ENCODE measurements around the gene MOB3B.

The MOB3B gene

DNA sequence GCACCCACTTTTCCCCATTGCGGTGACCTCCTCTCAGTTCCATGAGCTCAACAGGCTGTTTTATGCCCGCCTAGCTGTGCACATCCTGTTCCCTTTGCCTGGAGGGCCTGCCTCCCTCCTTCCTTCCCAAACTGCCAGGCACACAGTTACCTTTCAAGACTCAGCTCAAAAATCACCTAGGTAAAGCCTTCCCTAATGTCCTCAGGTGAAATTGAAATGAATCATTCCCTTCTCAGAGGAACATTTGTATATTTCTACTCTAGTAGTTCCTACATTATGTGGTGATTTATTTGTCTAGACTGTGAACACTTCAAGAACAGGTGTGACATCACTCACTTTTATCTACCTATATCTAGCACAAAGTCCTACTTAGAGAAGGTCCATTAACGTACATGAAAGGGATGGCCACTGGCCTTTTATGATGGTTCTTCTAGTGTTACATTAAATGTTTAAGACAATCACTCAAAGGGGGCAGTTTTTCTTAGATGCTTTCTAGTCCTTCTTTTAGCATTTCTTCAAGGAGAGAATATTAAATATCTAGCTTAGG, 129.2 kb downstream of the MOB3B start:
- Histone ChIP-seq H3K9me3 (ENCODE audit: severe bottlenecking) (no peaks in the 10 kb centered on the region), H3K27ac (no peak overlapping the region), H3K27me3 (ENCODE audit: insufficient read depth, low read depth, severe bottlenecking) (no peaks in the 10 kb centered on the region), H3K4me3 (ENCODE audit: low read depth, low read length) (no peak overlapping the region), H3K36me3 (no peaks in the 10 kb centered on the region)
- no peak for DNase-seq
- TF ChIP-seq, protein P1, sequence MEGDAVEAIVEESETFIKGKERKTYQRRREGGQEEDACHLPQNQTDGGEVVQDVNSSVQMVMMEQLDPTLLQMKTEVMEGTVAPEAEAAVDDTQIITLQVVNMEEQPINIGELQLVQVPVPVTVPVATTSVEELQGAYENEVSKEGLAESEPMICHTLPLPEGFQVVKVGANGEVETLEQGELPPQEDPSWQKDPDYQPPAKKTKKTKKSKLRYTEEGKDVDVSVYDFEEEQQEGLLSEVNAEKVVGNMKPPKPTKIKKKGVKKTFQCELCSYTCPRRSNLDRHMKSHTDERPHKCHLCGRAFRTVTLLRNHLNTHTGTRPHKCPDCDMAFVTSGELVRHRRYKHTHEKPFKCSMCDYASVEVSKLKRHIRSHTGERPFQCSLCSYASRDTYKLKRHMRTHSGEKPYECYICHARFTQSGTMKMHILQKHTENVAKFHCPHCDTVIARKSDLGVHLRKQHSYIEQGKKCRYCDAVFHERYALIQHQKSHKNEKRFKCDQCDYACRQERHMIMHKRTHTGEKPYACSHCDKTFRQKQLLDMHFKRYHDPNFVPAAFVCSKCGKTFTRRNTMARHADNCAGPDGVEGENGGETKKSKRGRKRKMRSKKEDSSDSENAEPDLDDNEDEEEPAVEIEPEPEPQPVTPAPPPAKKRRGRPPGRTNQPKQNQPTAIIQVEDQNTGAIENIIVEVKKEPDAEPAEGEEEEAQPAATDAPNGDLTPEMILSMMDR (IDR thresholded peaks at IDR 0.05; ENCODE audit: low read depth, low read length): no peak

DNA sequence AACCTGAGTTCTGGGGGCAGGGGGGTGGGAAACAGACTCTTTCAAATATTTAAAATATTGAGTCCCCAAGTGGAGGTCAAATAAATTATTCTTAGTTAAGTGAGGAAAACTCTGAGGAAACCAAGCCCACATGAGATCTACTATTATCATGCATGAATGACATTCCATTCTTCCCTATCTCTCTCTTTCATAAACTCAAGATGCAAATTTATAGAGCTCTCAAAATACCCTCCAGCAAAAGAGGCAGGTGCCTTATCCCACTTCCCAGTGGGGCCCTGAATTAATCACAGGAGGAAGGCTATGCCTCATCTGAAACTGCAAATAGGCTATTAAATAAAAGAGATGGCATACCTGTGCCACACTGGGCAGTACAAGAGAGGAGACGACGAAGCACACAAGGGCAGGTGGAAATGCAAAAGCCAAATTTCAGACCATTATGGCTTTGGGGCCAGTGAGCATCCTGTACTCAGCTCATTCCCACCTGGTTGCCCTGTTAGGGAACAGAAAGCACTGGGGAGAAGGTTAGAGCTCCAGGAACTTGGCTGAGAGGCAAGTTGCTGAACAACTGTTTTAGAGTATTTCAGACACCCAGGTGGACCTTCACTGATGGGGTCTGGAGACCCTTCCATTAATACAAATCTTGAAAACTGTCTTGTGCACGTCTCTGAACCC, 130.5 kb downstream of the MOB3B start:
- H3K27me3 ChIP-seq (ENCODE audit: insufficient read depth, low read depth, severe bottlenecking): no peaks in the 10 kb centered on the region
- no peaks in the 10 kb centered on the region for H3K9me3 ChIP-seq (ENCODE audit: severe bottlenecking)
- no peak overlapping the region for H3K4me3 ChIP-seq (ENCODE audit: low read depth, low read length)
- DNase-seq: no peak
- H3K27ac ChIP-seq: no peak overlapping the region
- no peaks in the 10 kb centered on the region for H3K36me3 ChIP-seq
- TF ChIP-seq, protein P1 (IDR thresholded peaks at IDR 0.05; ENCODE audit: low read depth, low read length): no peak

DNA sequence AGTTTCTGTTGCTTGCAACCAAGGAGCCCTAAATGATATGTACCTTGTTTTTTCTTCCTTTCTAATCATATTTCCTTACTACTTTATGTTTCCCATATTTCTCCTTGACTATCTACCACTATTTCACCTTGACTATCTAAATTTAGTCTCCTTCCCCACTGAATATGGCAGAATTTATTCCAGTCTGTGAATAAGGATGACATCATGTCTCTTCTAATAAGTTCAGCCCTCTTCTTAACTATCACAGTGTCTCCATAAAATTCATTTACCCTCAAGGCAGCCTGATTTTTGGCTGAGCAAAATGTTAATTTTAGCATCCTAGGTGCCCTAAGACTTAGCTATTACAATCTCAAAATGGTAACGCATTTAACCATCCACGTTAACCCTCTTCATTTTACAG, 133.1 kb downstream of the MOB3B start:
- Histone ChIP-seq H3K27me3 (ENCODE audit: insufficient read depth, low read depth, severe bottlenecking) (no peaks in the 10 kb centered on the region), H3K4me3 (ENCODE audit: low read depth, low read length) (no peak overlapping the region), H3K36me3 (no peaks in the 10 kb centered on the region), H3K27ac (no peak overlapping the region), H3K9me3 (ENCODE audit: severe bottlenecking) (no peaks in the 10 kb centered on the region)
- TF ChIP-seq, protein P1 (IDR thresholded peaks at IDR 0.05; ENCODE audit: low read depth, low read length): no peak
- DNase-seq: no peak

DNA sequence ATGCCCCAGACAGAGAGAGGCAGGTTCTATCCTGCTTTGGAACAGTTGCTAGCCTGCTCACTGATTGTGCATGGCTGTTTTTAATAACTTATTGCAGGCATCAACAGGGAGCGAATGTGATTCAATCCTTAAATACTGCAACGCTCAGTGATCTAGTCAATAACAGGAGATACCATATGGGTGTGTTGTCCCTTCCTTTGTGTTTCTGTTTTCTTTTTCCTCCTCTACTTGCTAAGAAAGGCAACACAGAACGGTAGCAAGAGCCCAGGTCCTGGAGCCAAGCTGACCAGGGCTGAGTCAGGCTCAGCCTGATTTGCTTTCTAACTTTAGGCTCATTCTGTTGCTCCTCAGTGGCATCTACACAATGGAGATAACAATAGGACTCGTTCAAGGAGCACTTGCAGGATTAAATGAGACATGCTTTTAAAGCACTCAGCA, 134.1 kb downstream of the MOB3B start:
- no peaks in the 10 kb centered on the region for H3K36me3 ChIP-seq
- no peak overlapping the region for H3K4me3 ChIP-seq (ENCODE audit: low read depth, low read length)
- no peak overlapping the region for H3K27ac ChIP-seq
- no peaks in the 10 kb centered on the region for H3K9me3 ChIP-seq (ENCODE audit: severe bottlenecking)
- TF ChIP-seq, protein P1 (IDR thresholded peaks at IDR 0.05; ENCODE audit: low read depth, low read length): no peak
- H3K27me3 ChIP-seq (ENCODE audit: insufficient read depth, low read depth, severe bottlenecking): no peaks in the 10 kb centered on the region
- no peak for DNase-seq

DNA sequence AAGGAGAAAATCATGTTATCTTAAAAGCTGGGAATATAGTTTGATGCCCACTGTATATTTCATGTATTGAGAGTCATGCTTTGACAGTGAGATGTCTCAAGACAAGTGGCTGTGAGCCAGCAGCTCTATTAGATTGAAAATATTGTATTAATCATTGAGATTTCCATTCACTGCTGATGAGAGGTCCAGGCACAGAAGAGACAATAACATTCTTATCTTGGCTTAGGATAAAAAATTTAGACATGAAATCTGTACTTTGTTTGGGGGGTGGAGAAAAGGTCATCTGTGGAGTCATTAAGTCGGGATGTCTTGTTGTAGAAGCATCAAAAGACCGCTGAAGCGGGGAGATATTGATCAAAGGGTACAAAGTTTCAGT, 134.8 kb downstream of the MOB3B start:
- no peak for DNase-seq

More for the DNA sequence above, 134.8 kb downstream of the MOB3B start:
- H3K9me3 ChIP-seq (ENCODE audit: severe bottlenecking): no peaks in the 10 kb centered on the region
- no peaks in the 10 kb centered on the region for H3K36me3 ChIP-seq
- H3K27ac ChIP-seq: no peak overlapping the region
- no peaks in the 10 kb centered on the region for H3K27me3 ChIP-seq (ENCODE audit: insufficient read depth, low read depth, severe bottlenecking)
- TF ChIP-seq, protein P1 (IDR thresholded peaks at IDR 0.05; ENCODE audit: low read depth, low read length): no peak
- no peak overlapping the region for H3K4me3 ChIP-seq (ENCODE audit: low read depth, low read length)

All from WERI-Rb-1 (cell line).